ENCODE data around the gene AKR1D1. TPM values are rescaled to one million over a fixed set of nuclear protein-coding genes. Genes with fewer than 3 reads are reported as not detected.
"Not testable (repeated sequence)": the region's sequence is repeated elsewhere in the genome, so short reads cannot be mapped to it uniquely, and the experiment has no call there.

AKR1D1 gene
- total RNA-seq, 1 donor from 2014 or later = not detected

GRCh38 chr7:138074540-138074939 lies 1.7 kb upstream of the AKR1D1 start:
- TF ChIP-seq CTCF (IDR thresholded peaks at IDR 0.05) = no peak
- TF ChIP-seq EZH2phosphoT487 (IDR thresholded peaks at IDR 0.05) = no peak
- TF ChIP-seq EZH2 (IDR thresholded peaks at IDR 0.05) = no peak
- Histone ChIP-seq H3F3A (ENCODE audit: low read depth) (no peaks in the 10 kb centered on the region), H3K4me3 (no peak overlapping the region), H3K9ac (no peak overlapping the region), H3K4me1 (no peaks in the 10 kb centered on the region), H3K9me3 (ENCODE audit: low read depth) (peaks cover 4% of the 10 kb centered on the region), H3K79me2 (ENCODE audit: low read depth) (no peaks in the 10 kb centered on the region), H2AFZ (replicated peaks) (no peak overlapping the region), H4K20me1 (ENCODE audit: low read depth) (no peaks in the 10 kb centered on the region), H3K36me3 (no peaks in the 10 kb centered on the region), H3K27me3 (no peaks in the 10 kb centered on the region), H3K4me2 (no peak overlapping the region), H3K27ac (no peak overlapping the region)
- Mint-ChIP-seq H3K27ac (no peak overlapping the region), H3K36me3 (peaks cover 5% of the 10 kb centered on the region), H3K4me1 (no peaks in the 10 kb centered on the region), H3K9me3 (peaks cover 20% of the 10 kb centered on the region), H3K27me3 (ENCODE audit: insufficient read depth, low read depth) (peaks cover 2% of the 10 kb centered on the region), H3K4me3 (no peak overlapping the region)
- no peak for DNase-seq (ENCODE audit: low spot score)

GRCh38 chr7:138075350-138075749 lies 909 bp upstream of the AKR1D1 start:
- Mint-ChIP-seq H3K9me3 (peaks cover 20% of the 10 kb centered on the region), H3K36me3 (peaks cover 5% of the 10 kb centered on the region), H3K4me3 (no peak overlapping the region), H3K27me3 (ENCODE audit: insufficient read depth, low read depth) (peaks cover 2% of the 10 kb centered on the region), H3K4me1 (no peaks in the 10 kb centered on the region), H3K27ac (no peak overlapping the region)
- no peak for TF ChIP-seq EZH2phosphoT487 (IDR thresholded peaks at IDR 0.05)
- no peak for TF ChIP-seq EZH2 (IDR thresholded peaks at IDR 0.05)
- no peak for TF ChIP-seq CTCF (IDR thresholded peaks at IDR 0.05)
- Histone ChIP-seq H3F3A (ENCODE audit: low read depth) (no peaks in the 10 kb centered on the region), H3K4me1 (no peaks in the 10 kb centered on the region), H3K9ac (no peak overlapping the region), H3K27ac (no peak overlapping the region), H2AFZ (replicated peaks) (no peak overlapping the region), H3K79me2 (ENCODE audit: low read depth) (no peaks in the 10 kb centered on the region), H3K9me3 (ENCODE audit: low read depth) (peaks cover 4% of the 10 kb centered on the region), H3K27me3 (no peaks in the 10 kb centered on the region), H3K4me3 (no peak overlapping the region), H4K20me1 (ENCODE audit: low read depth) (no peaks in the 10 kb centered on the region), H3K4me2 (no peak overlapping the region), H3K36me3 (no peaks in the 10 kb centered on the region)
- DNase-seq (ENCODE audit: low spot score) = no peak

- H3F3A ChIP-seq (ENCODE audit: low read depth); H3K9ac ChIP-seq; H3K27ac ChIP-seq; H3K9me3 ChIP-seq (ENCODE audit: low read depth); H3K4me3 ChIP-seq; H3K36me3 Mint-ChIP-seq; H3K36me3 ChIP-seq; H3K4me2 ChIP-seq; H3K27me3 ChIP-seq; H3K27ac Mint-ChIP-seq; H4K20me1 ChIP-seq (ENCODE audit: low read depth); H3K4me3 Mint-ChIP-seq; H3K4me1 Mint-ChIP-seq; H3K27me3 Mint-ChIP-seq (ENCODE audit: insufficient read depth, low read depth); H3K79me2 ChIP-seq (ENCODE audit: low read depth); H2AFZ ChIP-seq (replicated peaks); H3K4me1 ChIP-seq; DNase-seq (ENCODE audit: low spot score): not testable (repeated sequence)
- H3K9me3 Mint-ChIP-seq = peaks cover 20% of the 10 kb centered on the region
Measured at GRCh38 chr7:138075786-138076185, 473 bp upstream of the AKR1D1 start.

GRCh38 chr7:138077809-138078208 lies 1.6 kb downstream of the AKR1D1 start:
- no peak overlapping the region for H3K4me3 Mint-ChIP-seq
- no peak for TF ChIP-seq EZH2 (IDR thresholded peaks at IDR 0.05)
- TF ChIP-seq CTCF (IDR thresholded peaks at IDR 0.05) = no peak
- TF ChIP-seq EZH2phosphoT487 (IDR thresholded peaks at IDR 0.05) = no peak
- H4K20me1 ChIP-seq (ENCODE audit: low read depth) = no peaks in the 10 kb centered on the region
- no peak for DNase-seq (ENCODE audit: low spot score)
- H3K4me3 ChIP-seq = no peak overlapping the region
- H3K27me3 ChIP-seq = no peaks in the 10 kb centered on the region
- H3K4me1 Mint-ChIP-seq = no peaks in the 10 kb centered on the region
- H3K36me3 Mint-ChIP-seq = peaks cover 4% of the 10 kb centered on the region
- H3K4me1 ChIP-seq = no peaks in the 10 kb centered on the region
- no peak overlapping the region for H3K9ac ChIP-seq
- H3K9me3 ChIP-seq (ENCODE audit: low read depth) = peaks cover 4% of the 10 kb centered on the region
- H2AFZ ChIP-seq (replicated peaks) = no peak overlapping the region
- no peaks in the 10 kb centered on the region for H3K79me2 ChIP-seq (ENCODE audit: low read depth)
- peaks cover 20% of the 10 kb centered on the region for H3K9me3 Mint-ChIP-seq
- H3F3A ChIP-seq (ENCODE audit: low read depth) = no peaks in the 10 kb centered on the region
- H3K27me3 Mint-ChIP-seq (ENCODE audit: insufficient read depth, low read depth) = peaks cover 2% of the 10 kb centered on the region
- H3K27ac ChIP-seq = no peak overlapping the region
- H3K27ac Mint-ChIP-seq = no peak overlapping the region
- no peaks in the 10 kb centered on the region for H3K36me3 ChIP-seq
- no peak overlapping the region for H3K4me2 ChIP-seq

Data from neural progenitor cell (in vitro differentiated cells).